A549 (cell line): Measurements from ENCODE around the gene SH3RF2. TPM values are rescaled to one million over a fixed set of nuclear protein-coding genes. Genes with fewer than 3 reads are reported as not detected.

Source experiments
- ATAC-seq, 2 experiments: fragments of 200-7000 bp in 1 of 2; fragments of >200 bp in 1 of 2; cut with Nextera tagmentation in 1 of 2; cut with Tn5 transposase in 1 of 2; 3 replicates each; pipeline versions ENCODE4 v1.8.0 to v1.9.1; 2018 to 2020; ENCODE audit warnings: mild to moderate bottlenecking in 1 of 2, moderate library complexity in 1 of 2
- CTCF ChIA-PET: fragments of 300-600 bp; sonication (Branson Sonifier 250); formaldehyde crosslinking; extraction: SDS; loops from one replicate; lab custom pipeline; 2021; ENCODE audit warnings: antibody characterized with exemption, inconsistent platforms; lab: Yijun Ruan, JAX
- POLR2A ChIA-PET: fragments of 350-600 bp; formaldehyde crosslinking; extraction: SDS; loops from one replicate; lab custom pipeline; 2021; ENCODE audit warnings: antibody characterized with exemption, inconsistent platforms; lab: Yijun Ruan, JAX
- DNase-seq, 2 experiments: peaks; one replicate each; pipeline versions ENCODE4 v3.0.0 to v3.0.0-alpha.2; 2011 to 2016; ENCODE audit warnings: low read depth in 1 of 2, low spot score in 1 of 2
- FAIRE-seq: peaks from 2 replicates; lab custom pipeline; 2011; peaks lifted over from hg19 to GRCh38; lab: Jason Lieb, UNC
- H3K27ac ChIP-seq, 2 experiments: fragments of >200 bp; sonication (Bioruptor Twin); formaldehyde crosslinking; 3 replicates each; pipeline ENCODE4 v1.5.1; 2016 to 2017
- H3K4me1 ChIP-seq: fragments of >200 bp; sonication (Bioruptor Twin); formaldehyde crosslinking; 3 replicates; pipeline ENCODE4 v1.6.1; 2016
- H3K4me2 ChIP-seq: fragments of >200 bp; sonication (Bioruptor Twin); formaldehyde crosslinking; 3 replicates; pipeline ENCODE4 v1.6.1; 2016
- H3K4me3 ChIP-seq: fragments of >200 bp; sonication (Bioruptor Twin); formaldehyde crosslinking; 3 replicates; pipeline ENCODE4 v1.5.1; 2016
- H3K9me3 ChIP-seq: fragments of >200 bp; sonication (Bioruptor Twin); formaldehyde crosslinking; 3 replicates; pipeline ENCODE4 v1.6.1; 2016
- ATOH8 ChIP-seq: fragments of 250-450 bp; sonication (Bioruptor Pico); IDR thresholded peaks from 2 replicates; pipeline ENCODE4 v1.5.0; 2020; ENCODE audit warnings: low read depth, mild to moderate bottlenecking, moderate library complexity
- BCL3 ChIP-seq: fragments of >200 bp; sonication (Bioruptor Twin); formaldehyde crosslinking; IDR thresholded peaks from 3 replicates; pipeline ENCODE4 v1.6.1; 2016
- CHD2 ChIP-seq: fragments of 150-350 bp; IDR thresholded peaks from 2 replicates; pipeline ENCODE4 v1.6.1; 2014; ENCODE audit warnings: low read length; ENCODE audit not compliant: partially characterized antibody
- CHD4 ChIP-seq: fragments of 200-600 bp; sonication (generic); IDR thresholded peaks from 2 replicates; pipeline ENCODE4 v1.6.1; 2016; ENCODE audit warnings: antibody characterized with exemption, mild to moderate bottlenecking, borderline replicate concordance
- EHMT2 ChIP-seq: fragments of 200-600 bp; sonication (generic); IDR thresholded peaks from 2 replicates; pipeline ENCODE4 v1.6.1; 2016; ENCODE audit warnings: antibody characterized with exemption, low read depth, mild to moderate bottlenecking, moderate library complexity
- ELK1 ChIP-seq: fragments of 150-350 bp; IDR thresholded peaks from 2 replicates; pipeline ENCODE4 v1.6.1; 2014; ENCODE audit warnings: low read depth, mild to moderate bottlenecking, low read length
- EP300 ChIP-seq, 2 experiments: fragments of >200 bp; sonication (Bioruptor Twin); formaldehyde crosslinking; IDR thresholded peaks; 2 replicates in 1 of 2; 3 replicates in 1 of 2; pipeline ENCODE4 v1.6.1; 2016 to 2017
- FOSB ChIP-seq: fragments of 250-450 bp; sonication (Bioruptor Pico); IDR thresholded peaks from 2 replicates; pipeline ENCODE4 v1.5.0; 2020; ENCODE audit warnings: mild to moderate bottlenecking, moderate library complexity
- FOXS1 ChIP-seq: fragments of 250-450 bp; sonication (Bioruptor Pico); IDR thresholded peaks from 2 replicates; pipeline ENCODE4 v1.5.0; 2020; ENCODE audit warnings: mild to moderate bottlenecking, moderate library complexity
- HOXB13 ChIP-seq: fragments of 250-450 bp; sonication (Bioruptor Pico); IDR thresholded peaks from 2 replicates; pipeline ENCODE4 v1.5.0; 2020; ENCODE audit warnings: low read depth, mild to moderate bottlenecking, moderate library complexity
- HOXB5 ChIP-seq: fragments of 250-450 bp; sonication (Bioruptor Pico); IDR thresholded peaks from 2 replicates; pipeline ENCODE4 v1.5.0; 2020; ENCODE audit warnings: mild to moderate bottlenecking, moderate library complexity
- MAX ChIP-seq: IDR thresholded peaks from 2 replicates; pipeline ENCODE4 v1.6.1; 2012
- NFE2L2 ChIP-seq: fragments of 150-350 bp; conservative IDR thresholded peaks from 2 replicates; pipeline ENCODE4 v1.6.1; 2014; ENCODE audit warnings: low read length
- NR3C1 ChIP-seq: fragments of >200 bp; sonication (Bioruptor Twin); formaldehyde crosslinking; IDR thresholded peaks from 3 replicates; pipeline ENCODE4 v1.6.1; 2017
- POLR2A ChIP-seq: IDR thresholded peaks from 2 replicates; pipeline ENCODE4 v1.6.1; 2012; ENCODE audit warnings: mild to moderate bottlenecking, low read length
- POLR2AphosphoS2 ChIP-seq: conservative IDR thresholded peaks from 2 replicates; pipeline ENCODE4 v1.6.1; 2012; ENCODE audit warnings: low read length, improper control_type of control experiment, inconsistent platforms
- RAD21 ChIP-seq, 2 experiments: fragments of >200 bp in 1 of 2; sonication (Bioruptor Twin) in 1 of 2; formaldehyde crosslinking in 1 of 2; IDR thresholded peaks in 1 of 2; conservative IDR thresholded peaks in 1 of 2; 2 replicates in 1 of 2; 3 replicates in 1 of 2; pipeline ENCODE4 v1.6.1; 2012 to 2018; ENCODE audit warnings: inconsistent platforms in 1 of 2
- SMC3 ChIP-seq: fragments of >200 bp; sonication (Bioruptor Twin); formaldehyde crosslinking; IDR thresholded peaks from 3 replicates; pipeline ENCODE4 v1.6.1; 2018; ENCODE audit warnings: inconsistent platforms
- USF2 ChIP-seq: fragments of 450-650 bp; IDR thresholded peaks from 2 replicates; pipeline ENCODE4 v1.6.1; 2014; ENCODE audit warnings: antibody characterized with exemption
- ZFP36 ChIP-seq: fragments of 450-650 bp; IDR thresholded peaks from 2 replicates; pipeline ENCODE4 v1.6.1; 2014; ENCODE audit warnings: borderline replicate concordance; ENCODE audit not compliant: partially characterized antibody
- WGBS: methylation state at CpG from one replicate; pipeline ENCODE4 v1.1.6; 2017; ENCODE audit errors: missing lambda C conversion rate; 5-methylcytosine and 5-hydroxymethylcytosine counted together
- polyA plus RNA-seq, 4 experiments: library from polyadenylated mRNA; depleted of rRNA in 3 of 4; stranded (reverse); fragments of >200 nt; fragmentation: RNase III in 1 of 4; extraction: RNeasy Plus Mini Kit Qiagen cat#74134 plus additional on column Dnase treatment in 1 of 4; gene quantifications; 2 replicates in 3 of 4; 3 replicates in 1 of 4; pipeline ENCODE4 v1.2.3, GENCODE V29; 2011 to 2017
- TF ChIP-seq, protein P1 (sequence below): IDR thresholded peaks from 2 replicates; pipeline ENCODE4 v1.6.1; 2012
- TF ChIP-seq, protein P2 (sequence below): fragments of 250-450 bp; sonication (Bioruptor Pico); IDR thresholded peaks from 2 replicates; pipeline ENCODE4 v1.5.0; 2021; ENCODE audit warnings: mild to moderate bottlenecking, moderate library complexity, borderline replicate concordance

The SH3RF2 gene
- polyA plus RNA-seq, 2 of the 4 experiments (the other 2 are of a cell fraction) = 4.1 to 6.0 TPM

GRCh38 chr5:145925803-145926202, 10.6 kb upstream of the SH3RF2 start:
- CTCF ChIA-PET = interaction anchor here (0.6 to 1.3 kb wide), 2 partner anchors 17 to 41 kb away, joined by 4 read pairs; no protein-coding TSS in a partner anchor
- ATAC-seq (no peak), FAIRE-seq (no peak), DNase-seq (no peak)
- POLR2A ChIA-PET = interaction anchor here (0.6 to 1.0 kb wide), 2 partner anchors 49 to 90 kb away, joined by 3 to 4 read pairs; partner anchors contain the start of gene PRELID2
- TF ChIP-seq USF2 (no peak), ZFP36 (no peak), ATOH8 (CRISPR knock-in tag) (no peak), EHMT2 (no peak), FOXS1 (CRISPR knock-in tag) (no peak), NFE2L2 (no peak), EP300 (IDR thresholded peaks at IDR 0.05) (no peak), FOSB (no peak), MAX (no peak), ELK1 (no peak), BCL3 (no peak), SMC3 (no peak), NR3C1 (no peak), POLR2AphosphoS2 (no peak), CHD2 (no peak), HOXB5 (CRISPR knock-in tag) (no peak), POLR2A (no peak)
- TF ChIP-seq, protein P1, sequence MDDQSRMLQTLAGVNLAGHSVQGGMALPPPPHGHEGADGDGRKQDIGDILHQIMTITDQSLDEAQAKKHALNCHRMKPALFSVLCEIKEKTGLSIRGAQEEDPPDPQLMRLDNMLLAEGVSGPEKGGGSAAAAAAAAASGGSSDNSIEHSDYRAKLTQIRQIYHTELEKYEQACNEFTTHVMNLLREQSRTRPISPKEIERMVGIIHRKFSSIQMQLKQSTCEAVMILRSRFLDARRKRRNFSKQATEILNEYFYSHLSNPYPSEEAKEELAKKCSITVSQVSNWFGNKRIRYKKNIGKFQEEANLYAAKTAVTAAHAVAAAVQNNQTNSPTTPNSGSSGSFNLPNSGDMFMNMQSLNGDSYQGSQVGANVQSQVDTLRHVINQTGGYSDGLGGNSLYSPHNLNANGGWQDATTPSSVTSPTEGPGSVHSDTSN = no peak
- TF ChIP-seq, protein P2, sequence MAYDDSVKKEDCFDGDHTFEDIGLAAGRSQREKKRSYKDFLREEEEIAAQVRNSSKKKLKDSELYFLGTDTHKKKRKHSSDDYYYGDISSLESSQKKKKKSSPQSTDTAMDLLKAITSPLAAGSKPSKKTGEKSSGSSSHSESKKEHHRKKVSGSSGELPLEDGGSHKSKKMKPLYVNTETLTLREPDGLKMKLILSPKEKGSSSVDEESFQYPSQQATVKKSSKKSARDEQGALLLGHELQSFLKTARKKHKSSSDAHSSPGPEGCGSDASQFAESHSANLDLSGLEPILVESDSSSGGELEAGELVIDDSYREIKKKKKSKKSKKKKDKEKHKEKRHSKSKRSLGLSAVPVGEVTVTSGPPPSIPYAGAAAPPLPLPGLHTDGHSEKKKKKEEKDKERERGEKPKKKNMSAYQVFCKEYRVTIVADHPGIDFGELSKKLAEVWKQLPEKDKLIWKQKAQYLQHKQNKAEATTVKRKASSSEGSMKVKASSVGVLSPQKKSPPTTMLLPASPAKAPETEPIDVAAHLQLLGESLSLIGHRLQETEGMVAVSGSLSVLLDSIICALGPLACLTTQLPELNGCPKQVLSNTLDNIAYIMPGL (CRISPR knock-in tag) = no peak
- Histone ChIP-seq H3K27ac (peak overlapping the region; percentile 37 to 76), H3K4me1 (peaks cover 20% of the 10 kb centered on the region), H3K9me3 (no peaks in the 10 kb centered on the region), H3K4me2 (peak overlapping the region; percentile 39), H3K4me3 (no peak overlapping the region)

GRCh38 chr5:145931718-145932117, 4.7 kb upstream of the SH3RF2 start:
- WGBS = 42% methylated on average over 2 of the region's 2 CpGs
- Histone ChIP-seq H3K4me2 (no peak overlapping the region), H3K9me3 (no peaks in the 10 kb centered on the region), H3K4me1 (peaks cover 23% of the 10 kb centered on the region)
- ATAC-seq (no peak), FAIRE-seq (no peak), DNase-seq (no peak)
- TF ChIP-seq, protein P2 (CRISPR knock-in tag) = no peak
- TF ChIP-seq ZFP36 (no peak), NR3C1 (no peak), RAD21 (conservative IDR thresholded peaks at IDR 0.05 in 1 of 2, IDR thresholded peaks at IDR 0.05 in 1 of 2) (no peak), HOXB13 (CRISPR knock-in tag) (no peak), CHD4 (no peak)
- TF ChIP-seq, all 56 proteins: peak for 0
- ChIA-PET POLR2A (no interaction called here), CTCF (no interaction called here)
- Histone ChIP-seq H3K27ac (peak overlapping the region in 1 of 2 experiments; percentile 40; a peak in 2 of 6 replicates), H3K4me3 (no peak overlapping the region)
